Fibroblast of lung (primary cell): ENCODE data around the gene RHBDL3.
"Not testable (repeated sequence)": the region's sequence is repeated elsewhere in the genome, so short reads cannot be mapped to it uniquely, and the experiment has no call there.

Source experiments
- EZH2 ChIP-seq: IDR thresholded peaks from 2 replicates; pipeline ENCODE4 v1.5.1; 2012; ENCODE audit warnings: low read length, control low read depth, mild to moderate bottlenecking; ENCODE audit errors: missing control alignments
- TF ChIP-seq, protein P1 (sequence below), 2 donors: IDR thresholded peaks in 1 of 2; conservative IDR thresholded peaks in 1 of 2; 1 replicate in 1 of 2; 2 replicates in 1 of 2; pipeline ENCODE4 v1.5.1; 2011 to 2012; ENCODE audit warnings: low read length in 2 of 2, control low read depth in 1 of 2, inconsistent platforms in 1 of 2, low read depth in 1 of 2, mild to moderate bottlenecking in 1 of 2

DNA sequence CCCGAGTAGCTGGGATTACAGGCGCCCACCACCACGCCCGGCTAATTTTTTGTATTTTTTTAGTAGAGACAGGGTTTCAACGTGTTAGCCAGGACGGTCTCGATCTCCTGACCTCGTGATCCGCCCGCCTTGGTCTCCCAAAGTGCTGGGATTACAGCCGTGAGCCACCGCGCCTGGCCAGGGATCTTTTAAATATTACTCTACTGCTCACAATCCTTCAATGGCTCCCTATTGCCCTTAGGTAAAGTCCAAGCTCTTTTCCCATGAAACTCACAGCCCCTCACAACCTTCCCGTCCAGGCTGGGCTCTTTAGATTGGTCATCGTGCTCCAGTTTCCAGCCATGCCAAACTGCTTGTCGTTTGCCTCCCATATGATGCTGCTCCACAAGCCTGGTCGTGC lies 2.1 kb upstream of the RHBDL3 start:
- TF ChIP-seq, protein P1, sequence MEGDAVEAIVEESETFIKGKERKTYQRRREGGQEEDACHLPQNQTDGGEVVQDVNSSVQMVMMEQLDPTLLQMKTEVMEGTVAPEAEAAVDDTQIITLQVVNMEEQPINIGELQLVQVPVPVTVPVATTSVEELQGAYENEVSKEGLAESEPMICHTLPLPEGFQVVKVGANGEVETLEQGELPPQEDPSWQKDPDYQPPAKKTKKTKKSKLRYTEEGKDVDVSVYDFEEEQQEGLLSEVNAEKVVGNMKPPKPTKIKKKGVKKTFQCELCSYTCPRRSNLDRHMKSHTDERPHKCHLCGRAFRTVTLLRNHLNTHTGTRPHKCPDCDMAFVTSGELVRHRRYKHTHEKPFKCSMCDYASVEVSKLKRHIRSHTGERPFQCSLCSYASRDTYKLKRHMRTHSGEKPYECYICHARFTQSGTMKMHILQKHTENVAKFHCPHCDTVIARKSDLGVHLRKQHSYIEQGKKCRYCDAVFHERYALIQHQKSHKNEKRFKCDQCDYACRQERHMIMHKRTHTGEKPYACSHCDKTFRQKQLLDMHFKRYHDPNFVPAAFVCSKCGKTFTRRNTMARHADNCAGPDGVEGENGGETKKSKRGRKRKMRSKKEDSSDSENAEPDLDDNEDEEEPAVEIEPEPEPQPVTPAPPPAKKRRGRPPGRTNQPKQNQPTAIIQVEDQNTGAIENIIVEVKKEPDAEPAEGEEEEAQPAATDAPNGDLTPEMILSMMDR (conservative IDR thresholded peaks at IDR 0.05 in 1 of 2, IDR thresholded peaks at IDR 0.05 in 1 of 2; ENCODE audit: low read depth in 1 of 2, low read length in 2 of 2), result not testable (repeated sequence)
- TF ChIP-seq EZH2, result not testable (repeated sequence)
